Liver (tissue), 9 donors: ENCODE results near the gene TPRN. TPM values are rescaled to one million over a fixed set of nuclear protein-coding genes. Genes with fewer than 3 reads are reported as not detected.

Experiments
- DNase-seq: peaks from one replicate; pipeline ENCODE4 v3.0.0-alpha.2; 2017; ENCODE audit warnings: low spot score
- H3K27ac ChIP-seq, 2 donors: one replicate each; pipeline ENCODE4 v1.7.0; 2013; ENCODE audit warnings: inconsistent platforms in 2 of 2, low read length in 2 of 2, control low read depth in 1 of 2, low read depth in 1 of 2, mild to moderate bottlenecking in 1 of 2
- H3K27me3 ChIP-seq, 4 donors: one replicate each; pipeline versions ENCODE4 v1.6.1 to v1.7.0; 2013; ENCODE audit warnings: low read length in 3 of 4, inconsistent platforms in 1 of 4, mild to moderate bottlenecking in 1 of 4, moderate library complexity in 1 of 4; ENCODE audit not compliant: control insufficient read depth in 4 of 4, insufficient read depth in 4 of 4
- H3K36me3 ChIP-seq, 4 donors: one replicate each; pipeline versions ENCODE4 v1.6.1 to v1.7.0; 2013; ENCODE audit warnings: low read length in 3 of 4, mild to moderate bottlenecking in 3 of 4, low read depth in 1 of 4, moderate library complexity in 1 of 4; ENCODE audit not compliant: control insufficient read depth in 4 of 4, insufficient read depth in 3 of 4
- H3K4me1 ChIP-seq, 4 donors: one replicate each; pipeline versions ENCODE4 v1.6.1 to v1.7.0; 2013; ENCODE audit warnings: low read length in 3 of 4, mild to moderate bottlenecking in 3 of 4, moderate library complexity in 1 of 4; ENCODE audit not compliant: control insufficient read depth in 4 of 4, insufficient read depth in 4 of 4
- H3K4me3 ChIP-seq, 3 donors: one replicate each; pipeline versions ENCODE4 v1.6.1 to v1.7.0; 2013; ENCODE audit warnings: low read length in 3 of 3, control low read depth in 1 of 3, low read depth in 1 of 3, mild to moderate bottlenecking in 1 of 3
- H3K9ac ChIP-seq, 2 donors: one replicate each; pipeline ENCODE4 v1.7.0; 2013; ENCODE audit warnings: low read length in 2 of 2, mild to moderate bottlenecking in 2 of 2, moderate library complexity in 2 of 2, control low read depth in 1 of 2, low read depth in 1 of 2
- H3K9me3 ChIP-seq, 4 donors: one replicate each; pipeline versions ENCODE4 v1.6.1 to v1.7.0; 2013; ENCODE audit warnings: low read length in 3 of 4; ENCODE audit not compliant: control insufficient read depth in 4 of 4
- EGR1 ChIP-seq, 2 donors: IDR thresholded peaks; 2 replicates each; pipeline ENCODE4 v1.6.1; 2016 to 2018; ENCODE audit warnings: antibody characterized with exemption in 2 of 2, low read depth in 2 of 2
- FOXA1 ChIP-seq: IDR thresholded peaks from 2 replicates; pipeline ENCODE4 v1.6.1; 2016; ENCODE audit warnings: antibody characterized with exemption
- FOXA2 ChIP-seq: IDR thresholded peaks from 2 replicates; pipeline ENCODE4 v1.6.1; 2016; ENCODE audit warnings: antibody characterized with exemption
- GABPA ChIP-seq, 2 donors: IDR thresholded peaks in 1 of 2; conservative IDR thresholded peaks in 1 of 2; 2 replicates each; pipeline ENCODE4 v1.6.1; 2016; ENCODE audit warnings: antibody characterized with exemption in 2 of 2, mild to moderate bottlenecking in 1 of 2, moderate library complexity in 1 of 2
- HNF4G ChIP-seq: IDR thresholded peaks from 2 replicates; pipeline ENCODE4 v1.6.1; 2016; ENCODE audit warnings: antibody characterized with exemption
- NR2F2 ChIP-seq: IDR thresholded peaks from 2 replicates; pipeline ENCODE4 v1.6.1; 2016; ENCODE audit warnings: antibody characterized with exemption
- RXRA ChIP-seq, 2 donors: IDR thresholded peaks; 2 replicates each; pipeline ENCODE4 v1.6.1; 2017 to 2018; ENCODE audit warnings: antibody characterized with exemption in 2 of 2, mild to moderate bottlenecking in 1 of 2
- SP1 ChIP-seq: IDR thresholded peaks from 2 replicates; pipeline ENCODE4 v1.6.1; 2018; ENCODE audit warnings: antibody characterized with exemption, mild to moderate bottlenecking
- TAF1 ChIP-seq: conservative IDR thresholded peaks from 2 replicates; pipeline ENCODE4 v1.6.1; 2016; ENCODE audit warnings: antibody characterized with exemption, mild to moderate bottlenecking
- YY1 ChIP-seq: IDR thresholded peaks from 2 replicates; pipeline ENCODE4 v1.6.1; 2016; ENCODE audit warnings: antibody characterized with exemption, mild to moderate bottlenecking
- WGBS: extraction: QIAGEN DNeasy Blood & Tissue Kit; methylation state at CpG from one replicate; pipeline ENCODE4 v1.1.7; 2013; 5-methylcytosine and 5-hydroxymethylcytosine counted together
- polyA plus RNA-seq, 2 donors: library from polyadenylated mRNA; stranded (reverse) in 1 of 2; unstranded in 1 of 2; fragments of 200-250 nt in 1 of 2; fragments of >200 nt in 1 of 2; fragmentation: Nextera tagmentation in 1 of 2; extraction: Ambion mirVana in 1 of 2; gene quantifications; one replicate each; pipeline versions ENCODE4 v1.2.1 to v1.2.3, GENCODE V29; 2013 to 2015
- total RNA-seq, 2 donors: library from RNA; depleted of rRNA; stranded (reverse); fragments of >200 nt; gene quantifications; one replicate each; pipeline ENCODE4 v1.2.3, GENCODE V29; 2014
- TF ChIP-seq, protein P1 (sequence below): IDR thresholded peaks from 2 replicates; pipeline ENCODE4 v1.6.1; 2016; ENCODE audit warnings: antibody characterized with exemption
- TF ChIP-seq, protein P2 (sequence below): IDR thresholded peaks from 2 replicates; pipeline ENCODE4 v1.6.1; 2016; ENCODE audit warnings: antibody characterized with exemption, mild to moderate bottlenecking
- TF ChIP-seq, protein P3 (sequence below): IDR thresholded peaks from 2 replicates; pipeline ENCODE4 v1.6.1; 2016; ENCODE audit warnings: antibody characterized with exemption
- TF ChIP-seq, protein P4 (sequence below): IDR thresholded peaks from 2 replicates; pipeline ENCODE4 v1.6.1; 2016; ENCODE audit warnings: antibody characterized with exemption
- TF ChIP-seq, protein P5 (sequence below): fragments of 150-350 bp; IDR thresholded peaks from 2 replicates; pipeline ENCODE4 v1.5.1; 2017; ENCODE audit warnings: improper control_type of control experiment, low read depth, low read length; ENCODE audit not compliant: missing input control
- donor health status: healthy.
- donor health status: healthy.
- donor health status: healthy.
- donor health status: healthy.
- donor health status: healthy.

TPRN gene
- total and polyA plus RNA-seq, 4 donors, result 5.4 to 20.1 (median 11.1) TPM

DNA sequence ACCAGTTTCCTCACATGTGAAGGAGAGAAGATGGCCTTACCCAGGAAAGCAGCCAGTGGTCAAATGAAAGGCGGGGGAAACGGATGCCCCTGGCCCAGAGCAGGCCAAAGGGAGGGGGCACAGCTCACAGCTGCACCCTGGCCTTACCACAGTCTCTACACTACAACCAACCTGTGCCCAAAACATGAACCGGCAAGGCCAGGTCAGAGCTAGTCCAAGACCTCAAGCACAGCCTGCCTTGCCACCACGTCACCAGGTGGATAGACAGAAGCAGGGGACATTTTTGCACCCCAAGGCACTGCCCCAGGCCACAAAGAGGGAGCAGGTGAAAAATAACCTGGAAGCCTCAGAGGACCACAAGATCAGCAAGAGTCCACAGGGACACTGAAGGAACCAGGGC lies 57.1 kb downstream of the TPRN start:
- WGBS, result 56% methylated on average over 4 of the region's 4 CpGs
- TF ChIP-seq FOXA1 (no peak), YY1 (no peak), TAF1 (no peak), HNF4G (no peak), RXRA (IDR thresholded peaks at IDR 0.05) (no peak), EGR1 (IDR thresholded peaks at IDR 0.05; ENCODE audit: low read depth in 2 of 2) (no peak), NR2F2 (no peak), GABPA (IDR thresholded peaks at IDR 0.05 in 1 of 2, conservative IDR thresholded peaks at IDR 0.05 in 1 of 2) (no peak), FOXA2 (no peak), SP1 (no peak)
- TF ChIP-seq, protein P1, sequence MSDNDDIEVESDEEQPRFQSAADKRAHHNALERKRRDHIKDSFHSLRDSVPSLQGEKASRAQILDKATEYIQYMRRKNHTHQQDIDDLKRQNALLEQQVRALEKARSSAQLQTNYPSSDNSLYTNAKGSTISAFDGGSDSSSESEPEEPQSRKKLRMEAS, result no peak
- TF ChIP-seq, protein P2, sequence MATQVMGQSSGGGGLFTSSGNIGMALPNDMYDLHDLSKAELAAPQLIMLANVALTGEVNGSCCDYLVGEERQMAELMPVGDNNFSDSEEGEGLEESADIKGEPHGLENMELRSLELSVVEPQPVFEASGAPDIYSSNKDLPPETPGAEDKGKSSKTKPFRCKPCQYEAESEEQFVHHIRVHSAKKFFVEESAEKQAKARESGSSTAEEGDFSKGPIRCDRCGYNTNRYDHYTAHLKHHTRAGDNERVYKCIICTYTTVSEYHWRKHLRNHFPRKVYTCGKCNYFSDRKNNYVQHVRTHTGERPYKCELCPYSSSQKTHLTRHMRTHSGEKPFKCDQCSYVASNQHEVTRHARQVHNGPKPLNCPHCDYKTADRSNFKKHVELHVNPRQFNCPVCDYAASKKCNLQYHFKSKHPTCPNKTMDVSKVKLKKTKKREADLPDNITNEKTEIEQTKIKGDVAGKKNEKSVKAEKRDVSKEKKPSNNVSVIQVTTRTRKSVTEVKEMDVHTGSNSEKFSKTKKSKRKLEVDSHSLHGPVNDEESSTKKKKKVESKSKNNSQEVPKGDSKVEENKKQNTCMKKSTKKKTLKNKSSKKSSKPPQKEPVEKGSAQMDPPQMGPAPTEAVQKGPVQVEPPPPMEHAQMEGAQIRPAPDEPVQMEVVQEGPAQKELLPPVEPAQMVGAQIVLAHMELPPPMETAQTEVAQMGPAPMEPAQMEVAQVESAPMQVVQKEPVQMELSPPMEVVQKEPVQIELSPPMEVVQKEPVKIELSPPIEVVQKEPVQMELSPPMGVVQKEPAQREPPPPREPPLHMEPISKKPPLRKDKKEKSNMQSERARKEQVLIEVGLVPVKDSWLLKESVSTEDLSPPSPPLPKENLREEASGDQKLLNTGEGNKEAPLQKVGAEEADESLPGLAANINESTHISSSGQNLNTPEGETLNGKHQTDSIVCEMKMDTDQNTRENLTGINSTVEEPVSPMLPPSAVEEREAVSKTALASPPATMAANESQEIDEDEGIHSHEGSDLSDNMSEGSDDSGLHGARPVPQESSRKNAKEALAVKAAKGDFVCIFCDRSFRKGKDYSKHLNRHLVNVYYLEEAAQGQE, result no peak
- TF ChIP-seq, protein P3, sequence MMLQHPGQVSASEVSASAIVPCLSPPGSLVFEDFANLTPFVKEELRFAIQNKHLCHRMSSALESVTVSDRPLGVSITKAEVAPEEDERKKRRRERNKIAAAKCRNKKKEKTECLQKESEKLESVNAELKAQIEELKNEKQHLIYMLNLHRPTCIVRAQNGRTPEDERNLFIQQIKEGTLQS, result no peak
- TF ChIP-seq, protein P4, sequence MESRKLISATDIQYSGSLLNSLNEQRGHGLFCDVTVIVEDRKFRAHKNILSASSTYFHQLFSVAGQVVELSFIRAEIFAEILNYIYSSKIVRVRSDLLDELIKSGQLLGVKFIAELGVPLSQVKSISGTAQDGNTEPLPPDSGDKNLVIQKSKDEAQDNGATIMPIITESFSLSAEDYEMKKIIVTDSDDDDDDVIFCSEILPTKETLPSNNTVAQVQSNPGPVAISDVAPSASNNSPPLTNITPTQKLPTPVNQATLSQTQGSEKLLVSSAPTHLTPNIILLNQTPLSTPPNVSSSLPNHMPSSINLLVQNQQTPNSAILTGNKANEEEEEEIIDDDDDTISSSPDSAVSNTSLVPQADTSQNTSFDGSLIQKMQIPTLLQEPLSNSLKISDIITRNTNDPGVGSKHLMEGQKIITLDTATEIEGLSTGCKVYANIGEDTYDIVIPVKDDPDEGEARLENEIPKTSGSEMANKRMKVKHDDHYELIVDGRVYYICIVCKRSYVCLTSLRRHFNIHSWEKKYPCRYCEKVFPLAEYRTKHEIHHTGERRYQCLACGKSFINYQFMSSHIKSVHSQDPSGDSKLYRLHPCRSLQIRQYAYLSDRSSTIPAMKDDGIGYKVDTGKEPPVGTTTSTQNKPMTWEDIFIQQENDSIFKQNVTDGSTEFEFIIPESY, result no peak
- TF ChIP-seq, protein P5, sequence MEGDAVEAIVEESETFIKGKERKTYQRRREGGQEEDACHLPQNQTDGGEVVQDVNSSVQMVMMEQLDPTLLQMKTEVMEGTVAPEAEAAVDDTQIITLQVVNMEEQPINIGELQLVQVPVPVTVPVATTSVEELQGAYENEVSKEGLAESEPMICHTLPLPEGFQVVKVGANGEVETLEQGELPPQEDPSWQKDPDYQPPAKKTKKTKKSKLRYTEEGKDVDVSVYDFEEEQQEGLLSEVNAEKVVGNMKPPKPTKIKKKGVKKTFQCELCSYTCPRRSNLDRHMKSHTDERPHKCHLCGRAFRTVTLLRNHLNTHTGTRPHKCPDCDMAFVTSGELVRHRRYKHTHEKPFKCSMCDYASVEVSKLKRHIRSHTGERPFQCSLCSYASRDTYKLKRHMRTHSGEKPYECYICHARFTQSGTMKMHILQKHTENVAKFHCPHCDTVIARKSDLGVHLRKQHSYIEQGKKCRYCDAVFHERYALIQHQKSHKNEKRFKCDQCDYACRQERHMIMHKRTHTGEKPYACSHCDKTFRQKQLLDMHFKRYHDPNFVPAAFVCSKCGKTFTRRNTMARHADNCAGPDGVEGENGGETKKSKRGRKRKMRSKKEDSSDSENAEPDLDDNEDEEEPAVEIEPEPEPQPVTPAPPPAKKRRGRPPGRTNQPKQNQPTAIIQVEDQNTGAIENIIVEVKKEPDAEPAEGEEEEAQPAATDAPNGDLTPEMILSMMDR, result no peak
- H3K9me3 ChIP-seq, result no peaks in the 10 kb centered on the region
- H3K4me1 ChIP-seq, result no peaks in the 10 kb centered on the region
- no peak overlapping the region for H3K27ac ChIP-seq
- no peak overlapping the region for H3K9ac ChIP-seq
- H3K36me3 ChIP-seq, result no peaks in the 10 kb centered on the region
- peaks cover 5 to 6% (median 5%) of the 10 kb centered on the region in 4 donors for H3K27me3 ChIP-seq
- H3K4me3 ChIP-seq, result no peak overlapping the region
- DNase-seq, result no peak
